Measurements from ENCODE around the gene RAPGEFL1. TPM values are rescaled to one million over a fixed set of nuclear protein-coding genes. Genes with fewer than 3 reads are reported as not detected.

RAPGEFL1 gene
- total RNA-seq, 2 donors from 2014 or later = 7.0 to 7.3 TPM

GRCh38 chr17:40150276-40150675 is 27.0 kb upstream of the RAPGEFL1 start:
- no peaks in the 10 kb centered on the region for H3K9me3 ChIP-seq
- peaks cover 0 to 3% of the 10 kb centered on the region in 2 donors for H3K36me3 ChIP-seq (replicated peaks in 1 of 2; ENCODE audit: insufficient read depth in 1 of 2, low read depth in 2 of 2)
- WGBS, 2 donors = 61 to 72% methylated on average over 4 of the region's 4 CpGs
- no peak overlapping the region for H3K4me3 ChIP-seq
- no peak for ATAC-seq
- no peak for TF ChIP-seq CTCF (IDR thresholded peaks at IDR 0.05)
- no peak for TF ChIP-seq POLR2A (IDR thresholded peaks at IDR 0.05)
- DNase-seq = no peak
- no peak overlapping the region for H3K27ac ChIP-seq
- no peaks in the 10 kb centered on the region for H3K27me3 ChIP-seq
- H3K4me1 ChIP-seq = peaks cover 4% of the 10 kb centered on the region
- intact Hi-C loops (cut with DNase I) = no loop called here

- Histone ChIP-seq H3K4me3 (no peak overlapping the region), H3K27ac (no peak overlapping the region), H3K9me3 (no peaks in the 10 kb centered on the region), H3K4me1 (peaks cover 4% of the 10 kb centered on the region), H3K27me3 (no peaks in the 10 kb centered on the region), H3K36me3 (replicated peaks in 1 of 2; ENCODE audit: insufficient read depth in 1 of 2, low read depth in 2 of 2) (peaks cover 0 to 5% of the 10 kb centered on the region in 2 donors)
- intact Hi-C loops (cut with DNase I) = no loop called here
- 42 to 44% methylated on average over 7 of the region's 7 CpGs for WGBS, 2 donors
- DNase-seq (no peak), ATAC-seq (no peak)
- no peak for TF ChIP-seq CTCF (IDR thresholded peaks at IDR 0.05)
Observed at GRCh38 chr17:40151414-40151963, 25.8 kb upstream of the RAPGEFL1 start.

- TF ChIP-seq CTCF (IDR thresholded peaks at IDR 0.05) (no peak), POLR2A (IDR thresholded peaks at IDR 0.05) (no peak)
- H3K27ac ChIP-seq = no peak overlapping the region
- intact Hi-C loops (cut with DNase I) = no loop called here
- no peaks in the 10 kb centered on the region for H3K4me1 ChIP-seq
- no peak for DNase-seq
- 88% methylated on average over 14 of the region's 14 CpGs for WGBS, 2 donors
- no peak for ATAC-seq
- peaks cover 0 to 5% of the 10 kb centered on the region in 2 donors for H3K36me3 ChIP-seq (replicated peaks in 1 of 2; ENCODE audit: insufficient read depth in 1 of 2, low read depth in 2 of 2)
- H3K4me3 ChIP-seq = no peak overlapping the region
- no peaks in the 10 kb centered on the region for H3K27me3 ChIP-seq
- H3K9me3 ChIP-seq = no peaks in the 10 kb centered on the region
Observed at GRCh38 chr17:40153603-40154236, 23.6 kb upstream of the RAPGEFL1 start.

- DNase-seq = no peak
- Histone ChIP-seq H3K27ac (no peak overlapping the region), H3K9me3 (no peaks in the 10 kb centered on the region), H3K4me1 (no peaks in the 10 kb centered on the region), H3K36me3 (replicated peaks in 1 of 2; ENCODE audit: insufficient read depth in 1 of 2, low read depth in 2 of 2) (peaks cover 10 to 17% of the 10 kb centered on the region in 2 donors), H3K4me3 (no peak overlapping the region), H3K27me3 (no peaks in the 10 kb centered on the region)
- TF ChIP-seq POLR2A (IDR thresholded peaks at IDR 0.05) (no peak), CTCF (IDR thresholded peaks at IDR 0.05) (no peak)
- ATAC-seq = no peak
- 66 to 82% methylated on average over 2 of the region's 2 CpGs for WGBS, 2 donors
- intact Hi-C loops (cut with DNase I) = no loop called here
Observed at GRCh38 chr17:40157973-40158372, 19.3 kb upstream of the RAPGEFL1 start.
